GM18499 (cell line): ENCODE data around the gene RAB8B.

Experiments used
- ATAC-seq: cut with Tn5 transposase; IDR thresholded peaks from one replicate; pipeline ENCODE4 v1.9.1; 2021; ENCODE audit warnings: moderate number of reproducible peaks; ENCODE audit not compliant: insufficient read depth, unreplicated experiment

The RAB8B gene

DNA sequence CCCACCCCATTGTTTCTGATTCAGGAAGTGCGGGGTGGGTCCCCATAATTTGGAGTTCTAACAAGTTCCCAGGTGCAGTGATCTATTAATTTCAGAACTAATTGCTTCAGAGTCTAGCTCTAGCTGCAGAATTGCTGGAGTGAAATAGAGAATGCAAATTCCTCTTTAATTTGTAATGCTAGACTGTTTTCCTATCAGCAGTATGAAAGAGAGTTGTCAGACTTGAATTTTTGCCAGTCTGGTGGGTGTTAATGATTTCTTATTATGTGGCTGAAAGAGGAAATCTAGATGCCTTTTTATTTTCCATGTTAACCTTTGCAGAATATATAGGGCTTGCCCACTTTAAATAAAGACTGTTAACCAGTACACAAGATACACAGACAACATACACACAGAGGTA is 111.7 kb downstream of the RAB8B start:
- ATAC-seq: no peak

- no peak for ATAC-seq
These were observed 115.9 kb downstream of the RAB8B start for GRCh38 chr15:63305260-63305659.

DNA sequence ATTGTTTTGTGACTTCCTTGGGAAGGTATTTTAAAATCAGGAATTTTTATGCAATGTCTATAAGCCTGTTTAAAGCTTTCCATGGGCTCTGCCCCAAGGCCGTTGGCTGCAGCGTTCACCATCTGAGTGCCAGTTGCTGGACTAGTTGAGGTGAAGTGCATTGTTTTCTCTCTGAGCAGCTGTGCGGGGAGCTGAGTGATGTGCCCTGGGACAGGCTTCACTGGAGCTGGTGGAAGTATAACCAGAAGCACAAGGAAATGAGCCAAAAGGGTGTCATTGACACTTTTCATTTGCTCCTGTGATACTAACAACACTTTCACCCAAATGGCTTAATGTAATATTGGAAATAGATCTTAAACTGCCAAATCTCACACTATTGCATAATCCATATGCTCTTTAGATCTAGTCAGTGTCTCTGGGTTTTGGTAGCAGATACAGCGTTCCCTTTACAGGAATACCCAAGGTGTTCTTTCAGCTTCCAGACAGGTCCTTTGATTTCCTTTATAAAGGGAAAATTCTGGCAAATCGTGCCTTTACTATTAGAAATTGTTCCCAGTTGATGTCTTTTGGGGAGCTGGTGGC is 117.2 kb downstream of the RAB8B start:
- no peak for ATAC-seq

DNA sequence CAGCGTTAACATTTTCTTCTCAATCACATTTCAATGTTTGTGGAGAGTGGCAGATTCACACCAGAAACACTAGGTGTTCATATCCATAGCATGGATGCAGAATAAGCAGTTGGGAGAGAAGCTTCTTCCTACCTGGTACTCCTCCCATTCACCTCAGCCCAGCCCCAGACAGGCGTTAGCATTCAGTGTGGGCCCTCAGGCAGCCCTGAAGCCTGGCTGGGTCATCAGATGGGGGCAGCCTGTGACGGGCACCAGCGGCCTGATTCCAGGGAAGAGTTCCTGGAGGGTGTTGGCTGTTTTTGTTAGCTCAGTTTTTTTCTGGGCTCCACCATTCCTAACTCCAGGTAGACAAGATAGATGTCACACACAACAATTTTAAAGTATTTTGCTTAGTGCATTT is 119.1 kb downstream of the RAB8B start:
- ATAC-seq: no peak

GRCh38 chr15:63308947-63309346 is 119.5 kb downstream of the RAB8B start:
- ATAC-seq: no peak

DNA sequence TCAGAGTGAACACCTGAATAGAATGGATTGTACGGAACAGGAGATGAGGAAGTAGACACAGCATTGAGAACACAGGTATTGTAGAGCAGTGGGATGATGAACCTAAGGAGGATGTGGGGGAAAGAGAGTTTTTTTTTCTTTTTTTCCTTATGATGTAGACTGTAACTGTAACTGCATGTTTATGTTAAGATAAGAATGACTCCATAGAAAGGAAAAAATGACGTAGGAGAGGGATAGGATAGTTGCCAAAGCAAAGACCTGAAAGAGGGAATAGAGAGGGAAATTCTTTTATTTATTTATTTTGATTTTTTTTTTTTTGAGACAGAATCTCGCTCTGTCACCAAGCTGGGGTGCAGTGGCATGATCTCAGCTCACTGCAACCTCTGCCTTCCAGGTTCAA is 121.2 kb downstream of the RAB8B start:
- ATAC-seq: no peak

DNA sequence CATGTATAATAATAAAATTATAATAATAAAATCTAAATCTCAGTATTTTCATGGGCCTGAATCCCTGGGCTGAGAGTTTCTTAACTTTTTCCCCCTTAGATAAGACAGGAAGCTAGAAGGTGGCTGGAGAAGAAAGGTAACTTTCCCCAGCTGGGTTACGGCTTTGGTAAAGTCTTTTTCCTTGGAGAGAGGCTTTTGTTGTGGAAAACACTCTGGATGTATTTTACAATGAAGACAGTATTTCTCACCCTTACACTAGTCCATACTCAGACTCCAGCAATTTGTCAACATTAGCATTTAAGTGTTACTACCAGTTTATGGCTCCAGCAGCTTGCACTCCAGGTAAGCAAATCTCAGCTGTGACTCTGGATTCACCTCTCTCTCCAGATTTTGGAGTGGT is 122.9 kb downstream of the RAB8B start:
- no peak for ATAC-seq

DNA sequence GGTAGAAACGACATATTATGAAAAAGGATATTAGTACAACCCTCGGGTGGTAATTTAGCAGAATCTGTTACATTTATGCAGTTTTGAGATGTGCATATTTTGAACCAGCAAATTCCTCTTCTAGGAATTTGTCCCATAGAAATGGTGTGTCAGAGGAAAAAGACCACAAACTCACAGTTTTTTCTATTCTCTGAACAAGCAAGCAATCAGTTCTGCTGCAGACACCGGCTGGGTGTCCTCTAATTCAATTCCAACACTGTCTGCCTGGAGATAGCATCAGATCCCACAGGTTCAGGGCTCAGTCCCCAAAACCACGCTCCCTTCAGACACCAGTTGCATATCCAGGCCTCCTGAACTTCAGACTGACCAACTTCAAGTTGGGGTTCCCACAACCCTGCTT is 124.4 kb downstream of the RAB8B start:
- ATAC-seq: no peak

DNA sequence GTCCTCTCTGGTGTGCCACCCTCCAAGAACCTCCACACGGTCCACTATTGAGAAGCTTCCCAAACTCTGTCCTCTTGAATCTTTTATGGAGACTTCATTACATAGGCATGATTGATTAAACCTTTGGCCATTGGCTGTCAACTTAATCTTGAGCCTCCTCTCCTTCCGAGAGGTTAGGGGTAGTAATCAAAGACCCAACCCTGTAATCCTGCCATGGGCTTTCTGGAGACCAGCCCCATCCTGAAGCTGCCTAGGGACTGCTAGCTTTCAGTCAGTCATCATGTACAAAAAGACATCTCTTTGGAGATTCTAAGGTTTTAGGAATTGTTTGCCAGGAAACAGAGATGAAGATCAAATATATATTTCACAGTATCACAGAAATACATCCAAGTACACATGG is 125.0 kb downstream of the RAB8B start:
- no peak for ATAC-seq
